ENCODE results near the gene RBFOX2. TPM values are rescaled to one million over a fixed set of nuclear protein-coding genes. Genes with fewer than 3 reads are reported as not detected.

Gene RBFOX2
- total and polyA plus RNA-seq, 2 of the 13 experiments (the other 11 are each of a cell fraction or from before 2014, with no cell fraction given) = 37.3 to 40.4 TPM

DNA sequence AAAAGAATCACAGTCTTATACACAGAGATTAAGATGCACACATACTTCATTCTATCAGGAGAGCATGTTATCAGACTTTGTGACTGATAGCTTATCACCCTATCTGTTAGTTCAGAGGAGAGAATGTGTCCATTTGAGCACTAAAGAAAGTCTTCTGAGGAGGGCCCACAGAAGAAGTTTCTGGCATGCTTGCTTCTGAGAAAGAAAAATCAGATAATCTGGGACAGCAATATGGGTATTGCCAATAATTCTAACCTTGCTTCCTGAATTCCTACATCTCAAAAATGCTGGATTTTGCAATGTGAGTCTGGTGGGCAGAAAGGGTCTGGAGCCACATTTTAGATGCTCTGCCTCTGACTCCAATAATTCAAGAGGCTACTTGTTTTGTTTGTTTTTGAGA is 128.9 kb downstream of the RBFOX2 start:
- Histone ChIP-seq H3K4me3 (replicated peaks in 1 of 3; ENCODE audit: insufficient read depth in 1 of 3, low read depth in 2 of 3, low read length in 3 of 3) (no peak overlapping the region), H4K20me1 (ENCODE audit: insufficient read depth, low read length) (no peaks in the 10 kb centered on the region), H3K79me2 (ENCODE audit: insufficient read depth, low read length) (peaks cover 14% of the 10 kb centered on the region), H3K4me2 (ENCODE audit: low read depth, low read length) (no peak overlapping the region), H2AFZ (ENCODE audit: low read length) (no peak overlapping the region), H3K27me3 (ENCODE audit: control insufficient read depth in 1 of 2, insufficient read depth in 2 of 2, low read length in 2 of 2) (no peaks in the 10 kb centered on the region), H3K4me1 (ENCODE audit: insufficient read depth, low read length) (peaks cover 17% of the 10 kb centered on the region), H3K36me3 (replicated peaks in 1 of 2; ENCODE audit: control insufficient read depth in 1 of 2, insufficient read depth in 2 of 2, low read length in 2 of 2) (no peaks in the 10 kb centered on the region; a peak in 2 of 5 replicates), H3K9ac (ENCODE audit: insufficient read depth, low read depth, low read length) (no peak overlapping the region), H3K9me3 (ENCODE audit: low read length) (no peaks in the 10 kb centered on the region), H3K27ac (ENCODE audit: extremely low read length, insufficient read depth, low read length) (no peak overlapping the region)
- FAIRE-seq = no peak
- BruUV-seq (replicated peaks) = no TSS peak
- no peak for DNase-seq (ENCODE audit: low spot score)
- POLR2A ChIA-PET = no interaction called here
- TF ChIP-seq ZNF549 (CRISPR knock-in tag; IDR thresholded peaks at IDR 0.05) (no peak), U2AF2 (IDR thresholded peaks at IDR 0.05; ENCODE audit: low read depth, low read length) (no peak), KLF11 (CRISPR knock-in tag; IDR thresholded peaks at IDR 0.05) (no peak), ZNF432 (CRISPR knock-in tag; IDR thresholded peaks at IDR 0.05; ENCODE audit: borderline replicate concordance) (no peak), ZNF205 (CRISPR knock-in tag; IDR thresholded peaks at IDR 0.05) (no peak), KAT8 (CRISPR knock-in tag; IDR thresholded peaks at IDR 0.05) (no peak), SOX5 (CRISPR knock-in tag; IDR thresholded peaks at IDR 0.05; ENCODE audit: borderline replicate concordance) (no peak), NFKBIZ (CRISPR knock-in tag; IDR thresholded peaks at IDR 0.05) (no peak), CBX5 (CRISPR knock-in tag; IDR thresholded peaks at IDR 0.05; ENCODE audit: borderline replicate concordance) (no peak), ZNF326 (CRISPR knock-in tag; IDR thresholded peaks at IDR 0.05; ENCODE audit: borderline replicate concordance) (no peak), CHCHD3 (CRISPR knock-in tag; IDR thresholded peaks at IDR 0.05) (no peak), SOX13 (IDR thresholded peaks at IDR 0.05) (no peak), SOX13 (CRISPR knock-in tag; conservative IDR thresholded peaks at IDR 0.05 in 1 of 2, IDR thresholded peaks at IDR 0.05 in 1 of 2) (no peak), ZNF572 (CRISPR knock-in tag; IDR thresholded peaks at IDR 0.05) (no peak), ATF7-NPFF (CRISPR knock-in tag; IDR thresholded peaks at IDR 0.05; ENCODE audit: low read depth) (no peak)
- TF ChIP-seq, protein P1, sequence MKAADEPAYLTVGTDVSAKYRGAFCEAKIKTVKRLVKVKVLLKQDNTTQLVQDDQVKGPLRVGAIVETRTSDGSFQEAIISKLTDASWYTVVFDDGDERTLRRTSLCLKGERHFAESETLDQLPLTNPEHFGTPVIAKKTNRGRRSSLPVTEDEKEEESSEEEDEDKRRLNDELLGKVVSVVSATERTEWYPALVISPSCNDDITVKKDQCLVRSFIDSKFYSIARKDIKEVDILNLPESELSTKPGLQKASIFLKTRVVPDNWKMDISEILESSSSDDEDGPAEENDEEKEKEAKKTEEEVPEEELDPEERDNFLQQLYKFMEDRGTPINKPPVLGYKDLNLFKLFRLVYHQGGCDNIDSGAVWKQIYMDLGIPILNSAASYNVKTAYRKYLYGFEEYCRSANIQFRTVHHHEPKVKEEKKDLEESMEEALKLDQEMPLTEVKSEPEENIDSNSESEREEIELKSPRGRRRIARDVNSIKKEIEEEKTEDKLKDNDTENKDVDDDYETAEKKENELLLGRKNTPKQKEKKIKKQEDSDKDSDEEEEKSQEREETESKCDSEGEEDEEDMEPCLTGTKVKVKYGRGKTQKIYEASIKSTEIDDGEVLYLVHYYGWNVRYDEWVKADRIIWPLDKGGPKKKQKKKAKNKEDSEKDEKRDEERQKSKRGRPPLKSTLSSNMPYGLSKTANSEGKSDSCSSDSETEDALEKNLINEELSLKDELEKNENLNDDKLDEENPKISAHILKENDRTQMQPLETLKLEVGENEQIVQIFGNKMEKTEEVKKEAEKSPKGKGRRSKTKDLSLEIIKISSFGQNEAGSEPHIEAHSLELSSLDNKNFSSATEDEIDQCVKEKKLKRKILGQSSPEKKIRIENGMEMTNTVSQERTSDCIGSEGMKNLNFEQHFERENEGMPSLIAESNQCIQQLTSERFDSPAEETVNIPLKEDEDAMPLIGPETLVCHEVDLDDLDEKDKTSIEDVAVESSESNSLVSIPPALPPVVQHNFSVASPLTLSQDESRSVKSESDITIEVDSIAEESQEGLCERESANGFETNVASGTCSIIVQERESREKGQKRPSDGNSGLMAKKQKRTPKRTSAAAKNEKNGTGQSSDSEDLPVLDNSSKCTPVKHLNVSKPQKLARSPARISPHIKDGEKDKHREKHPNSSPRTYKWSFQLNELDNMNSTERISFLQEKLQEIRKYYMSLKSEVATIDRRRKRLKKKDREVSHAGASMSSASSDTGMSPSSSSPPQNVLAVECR (CRISPR knock-in tag; IDR thresholded peaks at IDR 0.05; ENCODE audit: borderline replicate concordance) = no peak
- TF ChIP-seq, protein P2, sequence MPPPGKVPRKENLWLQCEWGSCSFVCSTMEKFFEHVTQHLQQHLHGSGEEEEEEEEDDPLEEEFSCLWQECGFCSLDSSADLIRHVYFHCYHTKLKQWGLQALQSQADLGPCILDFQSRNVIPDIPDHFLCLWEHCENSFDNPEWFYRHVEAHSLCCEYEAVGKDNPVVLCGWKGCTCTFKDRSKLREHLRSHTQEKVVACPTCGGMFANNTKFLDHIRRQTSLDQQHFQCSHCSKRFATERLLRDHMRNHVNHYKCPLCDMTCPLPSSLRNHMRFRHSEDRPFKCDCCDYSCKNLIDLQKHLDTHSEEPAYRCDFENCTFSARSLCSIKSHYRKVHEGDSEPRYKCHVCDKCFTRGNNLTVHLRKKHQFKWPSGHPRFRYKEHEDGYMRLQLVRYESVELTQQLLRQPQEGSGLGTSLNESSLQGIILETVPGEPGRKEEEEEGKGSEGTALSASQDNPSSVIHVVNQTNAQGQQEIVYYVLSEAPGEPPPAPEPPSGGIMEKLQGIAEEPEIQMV (CRISPR knock-in tag; IDR thresholded peaks at IDR 0.05; ENCODE audit: low read depth) = no peak
- TF ChIP-seq, protein P3, sequence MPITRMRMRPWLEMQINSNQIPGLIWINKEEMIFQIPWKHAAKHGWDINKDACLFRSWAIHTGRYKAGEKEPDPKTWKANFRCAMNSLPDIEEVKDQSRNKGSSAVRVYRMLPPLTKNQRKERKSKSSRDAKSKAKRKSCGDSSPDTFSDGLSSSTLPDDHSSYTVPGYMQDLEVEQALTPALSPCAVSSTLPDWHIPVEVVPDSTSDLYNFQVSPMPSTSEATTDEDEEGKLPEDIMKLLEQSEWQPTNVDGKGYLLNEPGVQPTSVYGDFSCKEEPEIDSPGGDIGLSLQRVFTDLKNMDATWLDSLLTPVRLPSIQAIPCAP (CRISPR knock-in tag; IDR thresholded peaks at IDR 0.05; ENCODE audit: low read depth) = no peak
- CTCF ChIA-PET (ENCODE audit: low intra/inter-chr PET ratio, low total read pairs) = no interaction called here
- ATAC-seq = no peak
- intact Hi-C loops (cut with micrococcal nuclease; ENCODE audit: unreplicated experiment) = no loop called here
- in situ Hi-C loops (cut with HindIII; ENCODE audit: extremely low pct_ligation_motif_present, low pct_unique_long_range_greater_than_20kb) = no loop called here
